ENCODE measurements around the gene SERPINA4.
"Not testable (repeated sequence)": the region's sequence is repeated elsewhere in the genome, so short reads cannot be mapped to it uniquely, and the experiment has no call there.

Gene SERPINA4

GRCh38 chr14:94594441-94594840 lies 33.2 kb downstream of the SERPINA4 start:
- DNase-seq: no peak

- DNase-seq: no peak
Measured at GRCh38 chr14:94595912-94596311, 34.7 kb downstream of the SERPINA4 start.

- no peak for DNase-seq
Measured at GRCh38 chr14:94596361-94596760, 35.1 kb downstream of the SERPINA4 start.

- DNase-seq: no peak
Measured at GRCh38 chr14:94597788-94598187, 36.5 kb downstream of the SERPINA4 start.

GRCh38 chr14:94598506-94598815 lies 37.2 kb downstream of the SERPINA4 start:
- DNase-seq: no peak

GRCh38 chr14:94598816-94599655 lies 37.8 kb downstream of the SERPINA4 start:
- DNase-seq: no peak

- DNase-seq: no peak
Measured at GRCh38 chr14:94599656-94600004, 38.4 kb downstream of the SERPINA4 start.

- DNase-seq: no peak
Measured at GRCh38 chr14:94600148-94600545, 38.9 kb downstream of the SERPINA4 start.

- no peak for DNase-seq
Measured at GRCh38 chr14:94601884-94602391, 40.7 kb downstream of the SERPINA4 start.

- no peak for DNase-seq
Measured at GRCh38 chr14:94602722-94603121, 41.5 kb downstream of the SERPINA4 start.

- no peak for DNase-seq
Measured at GRCh38 chr14:94605361-94605760, 44.1 kb downstream of the SERPINA4 start.

- not testable (repeated sequence) for DNase-seq
Measured at GRCh38 chr14:94608966-94609365, 47.7 kb downstream of the SERPINA4 start.

GRCh38 chr14:94611179-94611578 lies 49.9 kb downstream of the SERPINA4 start:
- no peak for DNase-seq

- DNase-seq: no peak
Measured at GRCh38 chr14:94612174-94612573, 50.9 kb downstream of the SERPINA4 start, which contains the start of gene SERPINA3. Gene SERPINA3, plus strand, starts transcription at chr14:94612391. Its CDS starts 2,051 bp downstream, at chr14:94614442.

GRCh38 chr14:94612580-94613554 lies 51.6 kb downstream of the SERPINA4 start:
- no peak for DNase-seq

- DNase-seq: no peak
Measured at GRCh38 chr14:94613720-94614644, 52.7 kb downstream of the SERPINA4 start.

GRCh38 chr14:94614802-94615201 lies 53.6 kb downstream of the SERPINA4 start:
- DNase-seq: no peak

- no peak for DNase-seq
Measured at GRCh38 chr14:94615254-94615653, 54.0 kb downstream of the SERPINA4 start.

GRCh38 chr14:94615823-94616570 lies 54.8 kb downstream of the SERPINA4 start:
- no peak for DNase-seq

- no peak for DNase-seq
Measured at GRCh38 chr14:94617366-94617941, 56.2 kb downstream of the SERPINA4 start.

Data from activated CD4-positive, alpha-beta T cell treated with anti-CD3 and anti-CD28 coated beads for 48 hours (primary cell).